B cell (primary cell): ENCODE data around the gene KYAT1. TPM values are rescaled to one million over a fixed set of nuclear protein-coding genes. Genes with fewer than 3 reads are reported as not detected.

Experiments
- ATAC-seq: fragments of 200-7000 bp; cut with Tn5 transposase; one replicate; pipeline ENCODE4 v1.10.0; 2021; ENCODE audit warnings: low read depth, mild to moderate bottlenecking, moderate number of reproducible peaks, moderate library complexity
- CTCF ChIA-PET: fragments of 350-600 bp; sonication (Branson Sonifier 250); formaldehyde crosslinking; loops from one replicate; lab custom pipeline; 2021; ENCODE audit warnings: antibody characterized with exemption, inconsistent platforms; lab: Charles Lee
- POLR2A ChIA-PET: fragments of 350-600 bp; sonication (Branson Sonifier 250); formaldehyde crosslinking; loops from one replicate; lab custom pipeline; 2021; ENCODE audit warnings: antibody characterized with exemption; lab: Charles Lee
- DNase-seq: peaks from one replicate; pipeline ENCODE4 v3.0.0; 2013
- H2AFZ ChIP-seq: 2 replicates; pipeline ENCODE4 v1.6.1; 2012; ENCODE audit warnings: mild to moderate bottlenecking, low read depth, low read length; ENCODE audit not compliant: insufficient read depth, poor library complexity, severe bottlenecking
- H3K27ac ChIP-seq, 2 donors: 1 replicate in 1 of 2; 2 replicates in 1 of 2; pipeline ENCODE4 v1.5.1; 2012 to 2013; ENCODE audit warnings: low read length in 2 of 2, mild to moderate bottlenecking in 2 of 2, moderate library complexity in 1 of 2
- H3K27me3 ChIP-seq, 4 experiments: fragments of 200-600 bp in 1 of 4; sonication (generic) in 1 of 4; replicated peaks in 1 of 4; 1 replicate in 2 of 4; 2 replicates in 2 of 4; pipeline versions ENCODE4 v1.6.1 to v1.7.0; 2013 to 2016; ENCODE audit warnings: low read length in 3 of 4, mild to moderate bottlenecking in 2 of 4, mixed read lengths in 1 of 4, moderate library complexity in 1 of 4; ENCODE audit not compliant: insufficient read depth in 4 of 4, control insufficient read depth in 3 of 4; ENCODE audit errors: control extremely low read depth in 1 of 4
- H3K36me3 ChIP-seq, 2 experiments: replicated peaks in 1 of 2; 1 replicate in 1 of 2; 2 replicates in 1 of 2; pipeline versions ENCODE4 v1.6.1 to v1.7.1; 2013; ENCODE audit warnings: low read length in 1 of 2; ENCODE audit not compliant: insufficient read depth in 2 of 2, control insufficient read depth in 1 of 2; ENCODE audit errors: control extremely low read depth in 1 of 2, extremely low read depth in 1 of 2
- H3K4me1 ChIP-seq, 2 donors: fragments of 200-600 bp in 1 of 2; sonication (generic) in 1 of 2; 1 replicate in 1 of 2; 2 replicates in 1 of 2; pipeline versions ENCODE4 v1.5.1 to v1.6.1; 2013 to 2017; ENCODE audit warnings: low read length in 2 of 2; ENCODE audit not compliant: control insufficient read depth in 2 of 2, insufficient read depth in 2 of 2
- H3K4me2 ChIP-seq: replicated peaks from 2 replicates; pipeline ENCODE3; 2012; ENCODE audit warnings: mild to moderate bottlenecking, low read depth, low read length; ENCODE audit not compliant: poor library complexity, severe bottlenecking
- H3K4me3 ChIP-seq, 5 experiments: fragments of 200-600 bp in 1 of 5; sonication (generic) in 1 of 5; 1 replicate in 3 of 5; 2 replicates in 2 of 5; pipeline versions ENCODE4 v1.5.1 to v1.7.0; 2011 to 2016; ENCODE audit warnings: low read length in 4 of 5, mild to moderate bottlenecking in 4 of 5, low read depth in 2 of 5, control low read depth in 1 of 5, moderate library complexity in 1 of 5; ENCODE audit not compliant: insufficient read depth in 1 of 5; ENCODE audit errors: control extremely low read depth in 1 of 5, extremely low read depth in 1 of 5
- H3K79me2 ChIP-seq: fragments of 200-600 bp; sonication (generic); one replicate; pipeline ENCODE4 v1.6.0; 2016; ENCODE audit warnings: low read length; ENCODE audit not compliant: control insufficient read depth, insufficient read depth
- H3K9ac ChIP-seq: fragments of 200-600 bp; sonication (generic); 2 replicates; pipeline ENCODE4 v1.6.1; 2017; ENCODE audit warnings: mild to moderate bottlenecking, low read length, moderate library complexity
- H3K9me3 ChIP-seq, 3 donors: one replicate each; pipeline versions ENCODE4 v1.6.1 to v1.7.1; 2013; ENCODE audit warnings: low read length in 2 of 3; ENCODE audit not compliant: control insufficient read depth in 2 of 3, insufficient read depth in 1 of 3; ENCODE audit errors: control extremely low read depth in 1 of 3
- H4K20me1 ChIP-seq: 2 replicates; pipeline ENCODE4 v1.6.0; 2012; ENCODE audit warnings: mild to moderate bottlenecking, low read length; ENCODE audit not compliant: insufficient read depth, control insufficient read depth, poor library complexity, severe bottlenecking
- H3K27ac Mint-ChIP-seq: one replicate; pipeline ENCODE4 v1.8.0; 2021; ENCODE audit warnings: mixed read lengths
- H3K27me3 Mint-ChIP-seq: one replicate; pipeline ENCODE4 v1.8.0; 2021; ENCODE audit warnings: mixed read lengths
- H3K4me1 Mint-ChIP-seq: one replicate; pipeline ENCODE4 v1.8.0; 2021; ENCODE audit warnings: mixed read lengths
- H3K4me3 Mint-ChIP-seq: one replicate; pipeline ENCODE4 v1.8.0; 2021; ENCODE audit warnings: mixed read lengths
- H3K9me3 Mint-ChIP-seq: one replicate; pipeline ENCODE4 v1.8.0; 2022; ENCODE audit warnings: mixed read lengths; ENCODE audit not compliant: insufficient read depth
- EZH2 ChIP-seq: IDR thresholded peaks from 2 replicates; pipeline ENCODE4 v1.6.1; 2012; ENCODE audit warnings: borderline replicate concordance, low read depth, mild to moderate bottlenecking, moderate library complexity, low read length; ENCODE audit not compliant: insufficient read depth, poor library complexity, severe bottlenecking
- WGBS: methylation state at CpG from one replicate; pipeline ENCODE4 v1.1.5; 2013; ENCODE audit warnings: missing lambda C conversion rate; ENCODE audit not compliant: insufficient coverage; 5-methylcytosine and 5-hydroxymethylcytosine counted together
- intact Hi-C: fragments of 100-400 bp; cut with micrococcal nuclease; formaldehyde crosslinking; loops from one replicate; pipeline ENCODE4 v1.10.0; 2022
- polyA plus RNA-seq: library from polyadenylated mRNA; depleted of rRNA; stranded (reverse); fragments of >200 nt; gene quantifications from 2 replicates; pipeline ENCODE4 v1.2.3, GENCODE V29; 2012
- total RNA-seq, 2 donors: library from RNA; stranded (reverse); fragments of 120-200 nt in 1 of 2; gene quantifications; 1 replicate in 1 of 2; 2 replicates in 1 of 2; pipeline versions ENCODE4 v1.2.3 to v1.2.4, GENCODE V29; 2013 to 2022
- TF ChIP-seq, protein P1 (sequence below): fragments of 200-600 bp; IDR thresholded peaks from one replicate; pipeline ENCODE4 v1.8.0; 2022; ENCODE audit warnings: antibody characterized with exemption, mild to moderate bottlenecking

The KYAT1 gene
- total and polyA plus RNA-seq, 2 donors (not counting 1 experiment from before 2014, with no cell fraction given) = 7.0 to 16.2 TPM

DNA sequence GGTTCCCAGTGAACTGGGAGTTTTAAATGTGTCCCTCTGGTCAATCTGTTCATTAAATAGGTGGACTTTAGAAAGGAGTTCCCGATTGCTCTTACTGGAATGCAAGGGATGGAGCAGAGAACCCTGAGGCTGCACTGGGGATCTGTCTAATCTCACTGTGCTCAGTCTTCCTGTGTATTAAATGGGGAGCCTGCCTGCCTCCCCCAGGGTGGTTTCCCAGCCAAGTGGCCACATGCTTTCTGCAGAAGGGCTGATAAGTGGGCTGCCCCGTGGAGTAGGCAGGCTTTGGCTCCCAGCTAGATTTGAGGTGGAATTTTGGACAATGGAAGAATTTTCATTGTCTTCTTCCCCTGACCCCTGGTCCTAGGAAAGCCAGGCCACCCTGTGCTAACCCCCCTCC, 25.0 kb upstream of the KYAT1 start:
- Mint-ChIP-seq H3K9me3 (no peaks in the 10 kb centered on the region), H3K4me3 (no peak overlapping the region), H3K4me1 (peaks cover 17% of the 10 kb centered on the region), H3K27me3 (no peaks in the 10 kb centered on the region), H3K27ac (no peak overlapping the region)
- TF ChIP-seq, protein P1, sequence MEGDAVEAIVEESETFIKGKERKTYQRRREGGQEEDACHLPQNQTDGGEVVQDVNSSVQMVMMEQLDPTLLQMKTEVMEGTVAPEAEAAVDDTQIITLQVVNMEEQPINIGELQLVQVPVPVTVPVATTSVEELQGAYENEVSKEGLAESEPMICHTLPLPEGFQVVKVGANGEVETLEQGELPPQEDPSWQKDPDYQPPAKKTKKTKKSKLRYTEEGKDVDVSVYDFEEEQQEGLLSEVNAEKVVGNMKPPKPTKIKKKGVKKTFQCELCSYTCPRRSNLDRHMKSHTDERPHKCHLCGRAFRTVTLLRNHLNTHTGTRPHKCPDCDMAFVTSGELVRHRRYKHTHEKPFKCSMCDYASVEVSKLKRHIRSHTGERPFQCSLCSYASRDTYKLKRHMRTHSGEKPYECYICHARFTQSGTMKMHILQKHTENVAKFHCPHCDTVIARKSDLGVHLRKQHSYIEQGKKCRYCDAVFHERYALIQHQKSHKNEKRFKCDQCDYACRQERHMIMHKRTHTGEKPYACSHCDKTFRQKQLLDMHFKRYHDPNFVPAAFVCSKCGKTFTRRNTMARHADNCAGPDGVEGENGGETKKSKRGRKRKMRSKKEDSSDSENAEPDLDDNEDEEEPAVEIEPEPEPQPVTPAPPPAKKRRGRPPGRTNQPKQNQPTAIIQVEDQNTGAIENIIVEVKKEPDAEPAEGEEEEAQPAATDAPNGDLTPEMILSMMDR = no peak
- no peak for TF ChIP-seq EZH2
- peaks cover 51% of the 10 kb centered on the region for H3K79me2 ChIP-seq
- WGBS = 70% methylated on average over 2 of the region's 2 CpGs
- ATAC-seq (no peak), DNase-seq (no peak)
- CTCF ChIA-PET = no interaction called here
- H3K9ac ChIP-seq = no peak overlapping the region
- no peaks in the 10 kb centered on the region for H3K27me3 ChIP-seq
- H3K9me3 ChIP-seq = no peaks in the 10 kb centered on the region
- H3K36me3 ChIP-seq = peaks cover 0 to 34% of the 10 kb centered on the region in 2 experiments
- intact Hi-C loops = no loop called here
- no peak overlapping the region for H3K4me2 ChIP-seq
- peaks cover 25% of the 10 kb centered on the region for H4K20me1 ChIP-seq
- H2AFZ ChIP-seq = no peak overlapping the region
- POLR2A ChIA-PET = no interaction called here
- H3K4me1 ChIP-seq = peaks cover 15 to 20% of the 10 kb centered on the region in 2 donors
- H3K4me3 ChIP-seq = no peak overlapping the region
- H3K27ac ChIP-seq = no peak overlapping the region

DNA sequence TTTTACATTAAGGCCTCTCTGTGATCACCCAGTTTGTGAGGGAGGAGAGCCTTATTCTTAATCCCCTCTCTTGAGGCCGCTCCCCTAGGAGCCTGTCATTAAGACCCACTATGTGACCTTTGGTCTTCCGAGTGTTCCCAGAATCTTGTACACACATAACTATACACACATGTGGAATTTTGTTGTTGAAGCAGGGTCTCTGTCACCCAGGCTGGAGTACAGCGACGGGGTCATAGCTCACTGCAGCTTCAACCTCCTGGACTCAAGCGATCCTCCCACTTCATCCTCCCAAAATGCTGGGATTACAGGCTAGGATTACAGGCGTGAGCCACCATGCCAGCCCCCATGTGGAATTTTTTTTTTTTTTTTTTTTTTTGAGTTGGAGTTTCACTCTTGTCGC, 24.2 kb upstream of the KYAT1 start:
- Mint-ChIP-seq H3K9me3 (no peaks in the 10 kb centered on the region), H3K4me1 (peaks cover 17% of the 10 kb centered on the region), H3K27ac (no peak overlapping the region), H3K4me3 (no peak overlapping the region), H3K27me3 (no peaks in the 10 kb centered on the region)
- no peak overlapping the region for H3K27ac ChIP-seq
- no peak overlapping the region for H2AFZ ChIP-seq
- H3K4me1 ChIP-seq = peaks cover 19 to 28% of the 10 kb centered on the region in 2 donors
- 100% methylated on average over 2 of the region's 7 CpGs for WGBS
- TF ChIP-seq, protein P1 = no peak
- no peak for TF ChIP-seq EZH2
- no peak overlapping the region for H3K4me3 ChIP-seq
- no peaks in the 10 kb centered on the region for H3K27me3 ChIP-seq
- H3K36me3 ChIP-seq = peaks cover 0 to 34% of the 10 kb centered on the region in 2 experiments
- no peak overlapping the region for H3K4me2 ChIP-seq
- intact Hi-C loops = no loop called here
- no peaks in the 10 kb centered on the region for H3K9me3 ChIP-seq
- no peak overlapping the region for H3K9ac ChIP-seq
- DNase-seq (no peak), ATAC-seq (no peak)
- peaks cover 43% of the 10 kb centered on the region for H3K79me2 ChIP-seq
- peaks cover 17% of the 10 kb centered on the region for H4K20me1 ChIP-seq
- POLR2A ChIA-PET = interaction anchor here (0.6 kb wide), 1 partner anchor 15 kb away, joined by 3 read pairs; no protein-coding TSS in a partner anchor
- CTCF ChIA-PET = interaction anchor here (0.7 kb wide), 1 partner anchor 259 kb away, joined by 3 read pairs; no protein-coding TSS in a partner anchor
